ENCODE results near the gene NHS. TPM values are rescaled to one million over a fixed set of nuclear protein-coding genes. Genes with fewer than 3 reads are reported as not detected.

NHS gene
- total RNA-seq, 4 donors from 2014 or later, result 5.0 to 8.7 (median 6.2) TPM

- TF ChIP-seq, protein P1, sequence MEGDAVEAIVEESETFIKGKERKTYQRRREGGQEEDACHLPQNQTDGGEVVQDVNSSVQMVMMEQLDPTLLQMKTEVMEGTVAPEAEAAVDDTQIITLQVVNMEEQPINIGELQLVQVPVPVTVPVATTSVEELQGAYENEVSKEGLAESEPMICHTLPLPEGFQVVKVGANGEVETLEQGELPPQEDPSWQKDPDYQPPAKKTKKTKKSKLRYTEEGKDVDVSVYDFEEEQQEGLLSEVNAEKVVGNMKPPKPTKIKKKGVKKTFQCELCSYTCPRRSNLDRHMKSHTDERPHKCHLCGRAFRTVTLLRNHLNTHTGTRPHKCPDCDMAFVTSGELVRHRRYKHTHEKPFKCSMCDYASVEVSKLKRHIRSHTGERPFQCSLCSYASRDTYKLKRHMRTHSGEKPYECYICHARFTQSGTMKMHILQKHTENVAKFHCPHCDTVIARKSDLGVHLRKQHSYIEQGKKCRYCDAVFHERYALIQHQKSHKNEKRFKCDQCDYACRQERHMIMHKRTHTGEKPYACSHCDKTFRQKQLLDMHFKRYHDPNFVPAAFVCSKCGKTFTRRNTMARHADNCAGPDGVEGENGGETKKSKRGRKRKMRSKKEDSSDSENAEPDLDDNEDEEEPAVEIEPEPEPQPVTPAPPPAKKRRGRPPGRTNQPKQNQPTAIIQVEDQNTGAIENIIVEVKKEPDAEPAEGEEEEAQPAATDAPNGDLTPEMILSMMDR (IDR thresholded peaks at IDR 0.05), result no peak
- no peak for TF ChIP-seq POLR2A (IDR thresholded peaks at IDR 0.05; ENCODE audit: low read depth)
- TF ChIP-seq POLR2AphosphoS5 (IDR thresholded peaks at IDR 0.05), result no peak
- no peak for TF ChIP-seq EP300 (IDR thresholded peaks at IDR 0.05)
- DNase-seq (ENCODE audit: extremely low spot score), result no peak
- H3K9me3 ChIP-seq, result no peaks in the 10 kb centered on the region
- intact Hi-C loops (cut with DNase I), result no loop called here
- H3K36me3 ChIP-seq, result no peaks in the 10 kb centered on the region
- no peak overlapping the region for H3K4me3 ChIP-seq
- no peak overlapping the region for H3K27ac ChIP-seq (replicated peaks in 1 of 4)
- 89% methylated on average over 3 of the region's 3 CpGs for WGBS
- H3K4me1 ChIP-seq, result no peaks in the 10 kb centered on the region
- H3K27me3 ChIP-seq, result no peaks in the 10 kb centered on the region
Measured at GRCh38 chrX:17707731-17708130, 332.7 kb downstream of the NHS start.

GRCh38 chrX:17710871-17711301 lies 335.9 kb downstream of the NHS start:
- intact Hi-C loops (cut with DNase I), result no loop called here
- Histone ChIP-seq H3K36me3 (no peaks in the 10 kb centered on the region), H3K4me3 (no peak overlapping the region), H3K4me1 (no peaks in the 10 kb centered on the region), H3K27me3 (no peaks in the 10 kb centered on the region), H3K9me3 (no peaks in the 10 kb centered on the region), H3K27ac (replicated peaks in 1 of 4) (no peak overlapping the region)
- DNase-seq (ENCODE audit: extremely low spot score), result no peak
- TF ChIP-seq POLR2A (IDR thresholded peaks at IDR 0.05; ENCODE audit: low read depth) (no peak), EP300 (IDR thresholded peaks at IDR 0.05) (no peak), POLR2AphosphoS5 (IDR thresholded peaks at IDR 0.05) (no peak)
- TF ChIP-seq, protein P1 (IDR thresholded peaks at IDR 0.05), result no peak
- 65% methylated on average over 1 of the region's 1 CpG for WGBS

DNA sequence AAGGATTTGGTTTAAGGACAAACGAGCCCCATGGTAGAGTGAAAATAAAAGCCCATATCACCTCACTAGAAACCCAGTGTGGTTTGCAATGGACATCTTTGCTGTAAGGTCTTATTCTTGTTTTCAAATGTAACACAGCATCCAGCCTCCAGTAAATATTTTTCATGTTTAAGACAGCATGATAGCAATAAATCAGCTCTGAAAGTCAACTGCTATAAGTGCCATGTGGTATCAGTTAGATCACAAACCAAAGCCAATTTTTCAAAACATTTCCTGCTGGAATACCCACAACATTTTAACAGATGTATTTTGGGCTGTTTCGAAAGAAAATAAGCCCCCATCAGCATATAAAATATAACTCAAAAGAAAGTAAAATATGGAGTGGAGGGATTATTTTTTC lies 338.3 kb downstream of the NHS start:
- Histone ChIP-seq H3K27ac (replicated peaks in 1 of 4) (no peak overlapping the region), H3K36me3 (no peaks in the 10 kb centered on the region), H3K27me3 (no peaks in the 10 kb centered on the region), H3K9me3 (no peaks in the 10 kb centered on the region), H3K4me3 (no peak overlapping the region), H3K4me1 (no peaks in the 10 kb centered on the region)
- 58% methylated on average over 2 of the region's 2 CpGs for WGBS
- no peak for DNase-seq (ENCODE audit: extremely low spot score)
- intact Hi-C loops (cut with DNase I), result no loop called here
- TF ChIP-seq EP300 (IDR thresholded peaks at IDR 0.05), result no peak
- no peak for TF ChIP-seq POLR2AphosphoS5 (IDR thresholded peaks at IDR 0.05)
- no peak for TF ChIP-seq POLR2A (IDR thresholded peaks at IDR 0.05; ENCODE audit: low read depth)
- TF ChIP-seq, protein P1 (IDR thresholded peaks at IDR 0.05), result no peak

- H3K36me3 ChIP-seq, result no peaks in the 10 kb centered on the region
- intact Hi-C loops (cut with DNase I), result no loop called here
- H3K4me1 ChIP-seq, result peaks cover 0 to 2% (median 0%) of the 10 kb centered on the region in 4 donors
- no peak overlapping the region for H3K27ac ChIP-seq (replicated peaks in 1 of 4)
- no peaks in the 10 kb centered on the region for H3K27me3 ChIP-seq
- H3K9me3 ChIP-seq, result no peaks in the 10 kb centered on the region
- TF ChIP-seq EP300 (IDR thresholded peaks at IDR 0.05) (no peak), POLR2A (IDR thresholded peaks at IDR 0.05; ENCODE audit: low read depth) (no peak), POLR2AphosphoS5 (IDR thresholded peaks at IDR 0.05) (no peak)
- TF ChIP-seq, protein P1 (IDR thresholded peaks at IDR 0.05), result no peak
- no peak overlapping the region for H3K4me3 ChIP-seq
- no peak for DNase-seq (ENCODE audit: extremely low spot score)
Measured at GRCh38 chrX:17718649-17719165, 343.7 kb downstream of the NHS start.

GRCh38 chrX:17719711-17720110 lies 344.7 kb downstream of the NHS start:
- DNase-seq (ENCODE audit: extremely low spot score), result no peak
- Histone ChIP-seq H3K36me3 (no peaks in the 10 kb centered on the region), H3K4me3 (no peak overlapping the region), H3K9me3 (no peaks in the 10 kb centered on the region), H3K4me1 (peaks cover 0 to 2% (median 0%) of the 10 kb centered on the region in 4 donors), H3K27ac (replicated peaks in 1 of 4) (no peak overlapping the region), H3K27me3 (no peaks in the 10 kb centered on the region)
- WGBS, result 51% methylated on average over 6 of the region's 6 CpGs
- TF ChIP-seq EP300 (IDR thresholded peaks at IDR 0.05) (no peak), POLR2AphosphoS5 (IDR thresholded peaks at IDR 0.05) (no peak), POLR2A (IDR thresholded peaks at IDR 0.05; ENCODE audit: low read depth) (no peak)
- TF ChIP-seq, protein P1 (IDR thresholded peaks at IDR 0.05), result no peak
- intact Hi-C loops (cut with DNase I), result no loop called here

Data from esophagus muscularis mucosa (tissue), 4 donors.